HG02759 (cell line): ENCODE measurements around the gene OPA1.

Experiments used
- ATAC-seq: cut with Tn5 transposase; IDR thresholded peaks from one replicate; pipeline ENCODE4 v1.9.1; 2021; ENCODE audit warnings: mild to moderate bottlenecking, moderate library complexity; ENCODE audit not compliant: unreplicated experiment

OPA1 gene

DNA sequence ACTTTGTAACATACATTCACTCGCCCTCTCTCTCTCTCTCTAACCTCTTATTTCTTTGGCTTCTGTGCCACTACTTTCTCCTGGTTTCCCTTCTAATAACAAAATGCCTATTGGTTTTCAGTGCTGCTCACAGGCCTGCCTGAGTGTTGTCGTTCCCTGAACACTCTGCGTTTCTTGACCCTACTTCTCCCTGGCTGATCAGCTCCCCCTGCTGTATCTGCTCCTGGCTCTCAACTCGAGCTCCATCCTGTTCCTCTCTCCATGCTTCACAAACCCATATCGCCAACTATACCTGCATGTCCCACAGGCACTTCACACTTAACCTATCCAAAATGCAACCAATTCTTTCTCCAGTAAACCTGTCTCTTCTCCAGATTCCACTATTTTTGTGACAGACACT lies 111.4 kb downstream of the OPA1 start:
- no peak for ATAC-seq

- no peak for ATAC-seq
These were observed 115.3 kb downstream of the OPA1 start for GRCh38 chr3:193708270-193708669.

GRCh38 chr3:193710286-193711165 lies 117.5 kb downstream of the OPA1 start:
- ATAC-seq, result no peak

DNA sequence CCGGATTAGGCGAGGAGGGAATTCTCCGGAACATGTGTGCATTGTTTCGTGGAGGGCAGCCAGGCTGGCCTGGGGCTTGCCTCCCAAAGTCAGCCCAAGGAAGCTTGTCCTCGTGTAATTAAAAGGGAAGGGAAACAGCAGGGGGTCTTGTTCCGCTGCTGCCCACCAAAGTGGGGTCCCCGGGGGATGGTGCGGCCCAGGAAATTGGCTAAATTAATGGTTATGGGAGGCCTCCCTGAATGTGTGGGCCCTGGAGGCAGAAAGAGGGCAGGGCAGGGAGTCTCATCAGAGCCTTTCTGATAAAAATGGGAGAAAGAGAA lies 118.1 kb downstream of the OPA1 start:
- ATAC-seq, result no peak

GRCh38 chr3:193711523-193711963 lies 118.5 kb downstream of the OPA1 start:
- no peak for ATAC-seq

- ATAC-seq, result no peak
These were observed 119.1 kb downstream of the OPA1 start for GRCh38 chr3:193711964-193712598.

GRCh38 chr3:193712938-193713337 lies 119.9 kb downstream of the OPA1 start:
- ATAC-seq, result no peak

DNA sequence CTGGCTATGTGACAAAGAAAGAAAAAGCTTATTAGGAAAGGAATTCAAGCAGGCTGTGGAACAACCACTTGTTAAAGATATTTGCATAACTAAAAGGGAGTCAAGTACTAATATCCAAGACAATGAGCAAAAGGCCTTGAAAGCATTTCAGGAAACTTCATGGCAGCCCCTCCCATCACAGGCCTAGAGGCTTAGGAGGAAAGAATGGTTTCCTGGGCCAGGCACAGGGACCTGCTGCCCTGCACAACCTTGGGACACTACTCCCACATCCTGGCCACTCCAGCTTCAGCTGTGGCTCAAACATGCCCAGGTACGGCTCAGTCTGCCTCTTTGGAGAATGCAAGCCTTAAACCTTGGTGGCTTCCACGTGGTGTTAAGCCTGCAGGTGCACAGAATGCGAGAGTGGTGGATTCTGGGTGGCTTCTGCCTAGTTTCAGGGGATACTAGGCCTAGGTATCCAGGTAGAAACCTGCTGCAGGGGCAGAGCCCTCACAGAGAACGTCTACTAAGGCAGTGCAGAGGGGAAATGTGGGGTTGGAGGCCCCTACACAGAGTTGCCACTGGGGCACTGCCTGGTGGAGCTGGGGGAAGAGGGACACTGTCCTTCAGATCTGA lies 121.6 kb downstream of the OPA1 start:
- no peak for ATAC-seq

DNA sequence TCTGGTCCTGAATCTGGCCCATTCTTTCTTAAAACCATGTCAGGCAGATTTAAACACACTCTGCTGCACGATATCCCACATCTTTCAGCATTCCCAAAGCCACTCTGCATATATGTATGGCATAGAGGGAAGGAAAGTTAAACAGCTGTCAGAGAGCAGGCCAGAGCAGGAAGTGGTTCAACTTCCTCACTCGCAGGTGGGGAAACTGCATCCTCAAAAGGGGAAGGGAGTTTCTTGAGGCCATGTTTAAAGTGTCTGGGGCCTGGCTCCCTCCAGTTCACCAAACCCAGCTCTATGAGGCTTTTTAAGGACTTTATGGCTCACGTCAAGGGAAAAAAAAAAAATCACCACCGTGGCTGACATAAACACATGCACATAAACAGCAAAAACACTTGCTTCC lies 123.1 kb downstream of the OPA1 start:
- ATAC-seq, result no peak

DNA sequence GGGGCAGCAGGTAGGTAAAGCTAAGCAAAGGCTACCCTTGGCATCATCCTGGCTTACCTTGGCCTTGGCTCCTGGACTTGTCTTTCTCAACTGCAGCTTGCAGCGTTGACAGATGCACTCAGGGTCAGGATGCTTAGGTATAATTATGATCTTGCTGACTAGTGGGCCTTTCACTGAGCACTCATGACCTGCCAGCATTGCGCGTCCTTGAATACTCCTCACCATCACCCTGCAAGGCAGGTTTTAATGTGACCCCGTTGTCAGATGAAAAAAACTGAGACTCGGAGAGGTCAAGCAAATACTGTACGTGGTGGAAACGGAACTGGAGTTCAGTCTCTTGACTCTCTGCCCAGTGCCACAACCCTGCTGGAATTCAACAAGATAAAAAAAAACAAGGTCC lies 126.7 kb downstream of the OPA1 start:
- no peak for ATAC-seq

- no peak for ATAC-seq
These were observed 127.2 kb downstream of the OPA1 start for GRCh38 chr3:193720169-193720568.

DNA sequence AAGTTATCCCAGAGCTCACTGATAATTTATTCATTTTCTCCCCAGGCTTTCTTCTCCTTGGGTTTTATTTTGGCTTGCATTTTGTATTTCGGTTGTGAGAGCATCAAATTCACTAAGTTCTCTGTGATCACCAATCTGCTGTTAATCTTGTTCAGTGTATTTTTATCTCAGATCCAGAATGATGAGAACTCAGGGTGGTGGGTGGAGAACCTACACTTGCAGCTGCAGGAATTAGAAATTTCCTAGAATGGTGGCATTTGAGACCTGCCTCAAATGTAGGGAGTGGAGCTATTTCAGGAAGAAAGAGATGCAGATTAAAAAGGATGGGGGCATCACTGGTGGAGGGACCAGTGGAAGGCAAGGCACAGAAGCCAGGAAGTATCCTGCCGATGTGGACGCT lies 129.6 kb downstream of the OPA1 start:
- no peak for ATAC-seq

DNA sequence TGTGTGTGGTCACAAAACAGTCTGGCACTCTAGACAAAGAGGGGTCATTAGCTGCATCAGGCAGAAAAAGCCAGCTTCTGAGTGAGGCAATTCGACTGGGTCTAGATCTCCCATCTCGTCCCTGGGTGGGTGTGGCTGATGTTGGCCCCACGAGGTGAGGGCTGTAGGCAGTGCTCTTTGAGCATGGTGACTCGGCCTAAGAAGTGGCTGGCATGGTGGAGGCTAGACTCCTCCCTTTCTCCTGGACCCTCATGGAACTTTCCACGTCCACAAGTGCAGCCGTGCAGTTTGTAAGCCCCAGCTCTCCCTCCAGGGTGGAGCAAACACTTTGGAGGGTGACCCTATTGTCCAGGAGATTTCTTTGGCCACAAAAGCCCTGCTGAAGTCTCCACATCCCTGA lies 134.1 kb downstream of the OPA1 start:
- no peak for ATAC-seq

DNA sequence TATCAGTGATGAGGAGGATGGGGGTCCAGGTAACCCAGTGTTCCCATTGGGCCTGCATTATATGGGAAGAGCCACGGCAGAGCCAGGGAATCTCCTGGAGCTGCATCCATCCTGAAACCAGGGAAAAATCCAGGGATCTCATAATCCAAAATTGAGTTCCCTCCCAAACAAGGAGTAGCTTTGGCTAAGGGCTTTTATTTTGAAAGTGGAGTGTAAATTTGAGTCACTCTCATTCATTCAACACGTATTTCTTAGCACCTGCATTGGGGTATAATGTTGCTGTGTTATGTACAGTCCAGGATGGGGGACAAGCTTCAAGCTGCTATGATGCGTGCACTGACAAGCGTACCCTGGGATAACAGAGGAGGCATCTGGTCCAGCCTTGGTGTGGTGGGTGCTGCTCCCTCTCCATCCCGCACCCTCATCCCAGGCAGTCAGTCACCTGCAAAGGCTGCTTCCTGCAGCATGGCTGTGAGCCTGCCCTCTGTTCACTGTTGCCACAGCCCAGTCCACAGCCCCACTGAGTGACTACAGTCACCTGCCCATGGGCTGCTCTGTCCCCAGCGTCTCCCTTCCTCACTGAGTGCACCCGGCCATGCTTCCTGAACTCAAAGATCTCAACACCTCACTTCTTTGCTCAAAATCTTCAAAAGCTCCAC lies 135.6 kb downstream of the OPA1 start:
- no peak for ATAC-seq

- no peak for ATAC-seq
These were observed 136.1 kb downstream of the OPA1 start for GRCh38 chr3:193729088-193729465.

GRCh38 chr3:193729601-193730000 lies 136.6 kb downstream of the OPA1 start:
- ATAC-seq, result no peak

DNA sequence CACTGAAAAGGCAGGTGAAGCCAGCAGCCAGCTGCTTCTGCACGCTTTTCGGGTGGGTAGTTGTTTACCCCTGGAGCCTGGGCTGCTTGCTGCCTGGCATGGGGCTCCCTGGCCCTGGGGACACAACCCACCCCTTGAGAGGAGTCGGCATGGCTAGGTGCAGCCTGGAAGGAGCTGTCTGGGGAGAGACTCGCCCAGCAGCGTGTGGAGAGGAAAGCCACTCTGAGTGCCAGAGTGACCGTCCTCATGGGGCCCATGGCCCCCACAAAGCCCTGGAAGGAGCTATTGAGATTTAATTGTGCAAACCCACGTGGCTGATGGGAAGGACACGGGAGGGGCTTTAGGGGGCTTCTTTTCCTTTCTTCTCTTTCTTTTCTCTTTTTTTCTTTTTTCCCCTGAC lies 137.5 kb downstream of the OPA1 start:
- ATAC-seq, result no peak

GRCh38 chr3:193730976-193731375 lies 138.0 kb downstream of the OPA1 start:
- ATAC-seq, result no peak

DNA sequence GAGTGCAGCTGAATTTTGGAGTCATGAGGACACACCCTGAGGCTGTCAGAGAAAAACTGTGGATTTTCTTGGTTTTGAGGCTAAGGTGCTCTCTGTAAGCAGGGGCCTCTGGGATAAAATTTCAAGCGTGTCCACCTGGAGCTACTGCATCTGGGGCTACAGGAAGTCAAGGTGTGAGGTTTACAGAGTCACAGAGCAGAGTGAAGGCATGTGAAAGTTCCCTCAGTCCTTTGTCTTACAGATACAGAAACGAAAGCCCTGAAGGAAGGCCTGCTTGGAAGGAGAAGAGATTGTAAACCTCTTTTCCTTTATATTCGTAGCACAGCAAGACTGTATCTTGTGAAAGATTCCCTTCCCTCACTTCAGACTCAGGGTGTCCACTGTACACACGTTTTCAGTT lies 138.6 kb downstream of the OPA1 start:
- ATAC-seq, result no peak

DNA sequence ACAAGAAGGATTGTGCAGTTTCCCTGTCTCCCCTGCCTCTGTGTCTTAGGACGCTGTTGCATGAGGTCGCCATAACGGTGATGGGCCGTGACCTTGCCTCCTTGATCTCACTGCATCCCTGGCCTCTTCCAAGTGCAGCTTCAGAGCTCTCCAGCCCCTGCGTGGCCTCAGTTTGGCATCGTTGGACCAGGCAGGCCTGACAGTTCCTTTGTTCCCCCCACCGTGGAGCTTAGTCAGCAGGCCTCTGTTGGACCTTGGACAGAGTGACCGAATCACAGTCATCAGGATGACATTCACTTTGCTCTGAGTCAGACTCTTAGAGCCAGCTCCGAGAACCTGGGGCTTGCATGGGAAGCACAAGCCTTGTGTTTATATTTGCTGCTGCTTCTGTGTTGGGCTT lies 139.4 kb downstream of the OPA1 start:
- no peak for ATAC-seq

DNA sequence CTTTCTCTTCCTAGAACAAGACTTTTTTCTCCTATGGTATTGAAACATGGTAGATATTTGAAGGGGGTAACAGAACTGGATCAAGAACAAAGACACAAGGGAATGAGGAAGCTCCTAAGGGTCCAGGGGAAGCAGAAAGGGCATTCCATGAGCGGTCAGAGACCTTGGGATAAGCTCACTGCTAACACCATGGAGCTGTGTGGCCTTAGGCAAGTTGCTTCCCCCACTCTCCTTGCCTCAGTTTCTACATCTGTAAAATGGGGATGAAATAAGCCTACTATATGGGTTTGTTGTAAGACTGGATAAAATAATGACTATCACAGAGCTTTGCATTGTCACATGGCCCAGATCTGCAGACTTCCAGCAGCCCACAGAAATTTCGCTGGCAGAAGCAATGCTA lies 139.8 kb downstream of the OPA1 start:
- no peak for ATAC-seq
